ENCODE results near the gene OR2AT4.
"Not testable (repeated sequence)": the region's sequence is repeated elsewhere in the genome, so short reads cannot be mapped to it uniquely, and the experiment has no call there.

Gene OR2AT4

DNA sequence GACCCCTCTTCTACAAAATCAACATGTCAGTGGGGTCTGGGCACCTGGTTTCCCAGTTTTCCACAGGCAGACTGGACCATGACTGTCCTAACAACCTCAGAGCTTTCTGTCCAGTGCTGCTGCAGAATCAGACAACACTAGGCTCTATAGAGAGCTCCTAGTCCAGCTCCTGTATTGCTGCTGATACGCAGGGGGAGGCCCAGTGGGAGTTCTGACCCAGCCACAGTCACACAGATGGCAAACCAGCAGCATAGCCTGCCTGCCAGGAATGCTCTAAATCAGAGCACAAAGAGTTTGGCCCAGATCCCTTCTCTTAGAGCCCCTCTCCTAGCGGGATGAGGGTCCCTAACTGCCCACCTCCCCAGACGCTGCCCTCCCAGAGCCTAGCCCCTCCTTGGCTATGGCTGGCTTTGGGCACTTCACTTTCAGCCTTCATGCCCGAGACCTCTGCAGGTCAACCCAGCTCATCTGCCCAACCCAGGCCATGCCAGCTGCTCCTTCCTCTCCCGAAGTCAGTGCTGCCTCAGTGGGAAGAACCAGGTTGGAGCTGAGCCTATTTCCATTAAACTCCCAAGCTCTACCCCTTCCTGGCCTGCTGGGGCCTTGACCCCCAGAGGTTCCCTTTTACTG is 38.5 kb upstream of the OR2AT4 start:
- H3K4me3 ChIP-seq (ENCODE audit: insufficient read depth, low read depth, low read length, poor library complexity, severe bottlenecking), result no peak overlapping the region
- no peaks in the 10 kb centered on the region for H3K36me3 ChIP-seq (ENCODE audit: control insufficient read depth, insufficient read depth, low read length)
- H3K9me3 ChIP-seq (ENCODE audit: control insufficient read depth, low read length), result no peaks in the 10 kb centered on the region
- H3K27me3 ChIP-seq (replicated peaks; ENCODE audit: control insufficient read depth, insufficient read depth, low read length, poor library complexity, severe bottlenecking), result no peaks in the 10 kb centered on the region
- H3K4me1 ChIP-seq (ENCODE audit: control insufficient read depth, insufficient read depth, low read length, poor library complexity, severe bottlenecking), result no peaks in the 10 kb centered on the region
- no peak overlapping the region for H3K27ac ChIP-seq (ENCODE audit: insufficient read depth, low read length, poor library complexity, severe bottlenecking)
- DNase-seq, result no peak

DNA sequence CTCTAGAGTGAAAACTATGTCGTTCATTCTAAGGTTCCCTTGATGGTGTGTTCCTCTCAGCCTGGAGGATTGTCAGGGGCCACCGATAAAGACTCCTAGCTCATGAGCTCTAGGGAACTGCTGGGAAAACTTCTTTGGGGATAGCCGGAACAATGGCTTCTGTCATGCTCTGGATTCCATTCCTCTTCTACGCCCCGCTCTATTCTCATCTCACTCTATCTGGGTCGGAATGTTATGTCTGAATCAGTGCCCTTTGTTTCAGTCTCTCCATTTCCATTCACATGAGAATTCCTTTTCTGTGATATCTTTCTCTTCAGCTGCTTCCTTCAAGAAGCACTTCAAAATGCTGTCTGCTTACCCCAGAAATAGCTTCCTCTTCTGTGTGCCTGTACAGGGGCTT is 37.3 kb upstream of the OR2AT4 start:
- Histone ChIP-seq H3K36me3 (ENCODE audit: control insufficient read depth, insufficient read depth, low read length) (no peaks in the 10 kb centered on the region), H3K27ac (ENCODE audit: insufficient read depth, low read length, poor library complexity, severe bottlenecking) (no peak overlapping the region), H3K4me1 (ENCODE audit: control insufficient read depth, insufficient read depth, low read length, poor library complexity, severe bottlenecking) (no peaks in the 10 kb centered on the region), H3K4me3 (ENCODE audit: insufficient read depth, low read depth, low read length, poor library complexity, severe bottlenecking) (no peak overlapping the region), H3K9me3 (ENCODE audit: control insufficient read depth, low read length) (no peaks in the 10 kb centered on the region), H3K27me3 (replicated peaks; ENCODE audit: control insufficient read depth, insufficient read depth, low read length, poor library complexity, severe bottlenecking) (no peaks in the 10 kb centered on the region)
- no peak for DNase-seq

DNA sequence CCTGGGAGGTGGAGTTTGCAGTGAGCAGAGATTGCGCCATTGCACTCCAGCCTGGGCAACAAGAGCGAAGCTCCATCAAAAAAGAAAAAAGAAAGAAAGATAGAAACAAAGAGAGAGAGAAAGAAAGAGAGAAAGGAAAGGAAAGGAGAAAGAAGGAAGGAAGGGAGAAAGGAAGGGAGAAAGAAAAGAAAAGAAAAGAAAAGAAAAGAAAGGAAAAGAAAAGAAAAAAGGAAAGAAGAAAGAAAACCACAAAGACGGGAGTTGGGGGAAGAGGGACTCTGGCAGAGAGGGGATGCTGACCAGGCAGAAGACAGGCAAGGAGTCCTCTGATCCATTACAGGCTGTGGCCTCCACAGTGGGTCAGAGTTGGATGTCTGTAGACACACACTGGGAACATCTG is 35.4 kb upstream of the OR2AT4 start:
- Histone ChIP-seq H3K36me3 (ENCODE audit: control insufficient read depth, insufficient read depth, low read length) (no peaks in the 10 kb centered on the region), H3K27me3 (replicated peaks; ENCODE audit: control insufficient read depth, insufficient read depth, low read length, poor library complexity, severe bottlenecking) (no peaks in the 10 kb centered on the region), H3K9me3 (ENCODE audit: control insufficient read depth, low read length) (no peaks in the 10 kb centered on the region), H3K4me1 (ENCODE audit: control insufficient read depth, insufficient read depth, low read length, poor library complexity, severe bottlenecking) (no peaks in the 10 kb centered on the region), H3K27ac (ENCODE audit: insufficient read depth, low read length, poor library complexity, severe bottlenecking) (no peak overlapping the region), H3K4me3 (ENCODE audit: insufficient read depth, low read depth, low read length, poor library complexity, severe bottlenecking) (no peak overlapping the region)
- DNase-seq, result no peak

DNA sequence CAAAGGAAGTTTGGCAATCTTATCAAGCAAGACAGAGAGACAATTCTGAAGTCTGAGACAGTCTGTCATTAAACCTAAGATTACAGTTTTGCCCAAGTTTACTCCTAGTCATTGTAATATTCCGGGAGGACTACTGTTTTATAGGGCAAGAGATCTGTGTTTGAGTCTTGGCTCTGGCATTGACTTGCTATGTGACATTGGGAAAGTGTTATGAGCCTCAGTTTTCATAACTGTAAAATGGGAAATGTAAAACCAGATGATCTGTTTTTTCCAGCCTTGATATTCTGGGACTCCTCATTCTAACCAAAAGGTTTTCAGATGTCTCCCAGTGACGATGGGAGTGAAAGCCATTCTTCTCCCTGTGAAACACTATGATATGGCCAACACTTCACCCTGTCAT is 29.9 kb upstream of the OR2AT4 start:
- no peaks in the 10 kb centered on the region for H3K36me3 ChIP-seq (ENCODE audit: control insufficient read depth, insufficient read depth, low read length)
- DNase-seq, result no peak
- H3K4me3 ChIP-seq (ENCODE audit: insufficient read depth, low read depth, low read length, poor library complexity, severe bottlenecking), result no peak overlapping the region
- no peaks in the 10 kb centered on the region for H3K4me1 ChIP-seq (ENCODE audit: control insufficient read depth, insufficient read depth, low read length, poor library complexity, severe bottlenecking)
- no peaks in the 10 kb centered on the region for H3K9me3 ChIP-seq (ENCODE audit: control insufficient read depth, low read length)
- no peaks in the 10 kb centered on the region for H3K27me3 ChIP-seq (replicated peaks; ENCODE audit: control insufficient read depth, insufficient read depth, low read length, poor library complexity, severe bottlenecking)
- H3K27ac ChIP-seq (ENCODE audit: insufficient read depth, low read length, poor library complexity, severe bottlenecking), result no peak overlapping the region

DNA sequence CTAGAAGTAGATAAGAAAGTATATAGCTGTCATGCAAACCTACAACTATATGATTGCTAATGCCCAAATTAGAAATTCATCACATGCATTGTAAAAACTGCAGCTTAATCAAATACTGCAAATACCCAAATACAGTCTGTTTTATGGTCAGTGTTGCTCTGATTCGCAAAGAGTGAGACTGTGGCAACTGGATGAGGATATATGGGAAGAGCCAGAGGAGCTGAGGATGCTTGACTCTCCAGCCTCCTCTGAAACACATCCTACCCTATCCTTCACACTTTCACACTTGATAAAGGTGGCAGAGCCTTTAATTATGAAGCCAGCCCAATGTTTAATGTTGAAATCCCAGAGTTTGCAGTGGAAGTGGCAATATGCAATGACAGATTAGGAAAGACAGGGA is 21.9 kb upstream of the OR2AT4 start:
- Histone ChIP-seq H3K27me3 (replicated peaks; ENCODE audit: control insufficient read depth, insufficient read depth, low read length, poor library complexity, severe bottlenecking) (no peaks in the 10 kb centered on the region), H3K4me3 (ENCODE audit: insufficient read depth, low read depth, low read length, poor library complexity, severe bottlenecking) (no peak overlapping the region), H3K27ac (ENCODE audit: insufficient read depth, low read length, poor library complexity, severe bottlenecking) (no peak overlapping the region), H3K36me3 (ENCODE audit: control insufficient read depth, insufficient read depth, low read length) (no peaks in the 10 kb centered on the region), H3K9me3 (ENCODE audit: control insufficient read depth, low read length) (no peaks in the 10 kb centered on the region), H3K4me1 (ENCODE audit: control insufficient read depth, insufficient read depth, low read length, poor library complexity, severe bottlenecking) (no peaks in the 10 kb centered on the region)
- no peak for DNase-seq

DNA sequence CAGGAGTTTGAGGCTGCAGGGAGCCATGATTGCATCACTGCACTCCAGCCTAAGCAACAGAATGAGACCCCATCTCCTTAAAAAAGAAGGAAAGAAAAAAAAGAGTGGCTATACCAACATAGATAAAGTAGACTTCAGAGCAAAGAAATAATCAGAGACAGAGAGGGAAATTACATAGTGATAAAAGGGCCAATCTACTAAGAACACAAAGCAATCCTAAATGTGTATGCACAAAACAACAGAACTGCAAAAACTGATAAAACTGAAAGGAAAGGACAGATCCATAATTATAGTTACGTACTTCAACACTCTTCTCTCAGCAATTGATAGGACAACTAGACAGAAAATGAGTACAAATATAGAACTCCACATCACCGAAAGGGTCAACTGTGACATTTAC is 17.8 kb upstream of the OR2AT4 start:
- Histone ChIP-seq H3K9me3 (ENCODE audit: control insufficient read depth, low read length) (no peaks in the 10 kb centered on the region), H3K4me3 (ENCODE audit: insufficient read depth, low read depth, low read length, poor library complexity, severe bottlenecking) (no peak overlapping the region), H3K27me3 (replicated peaks; ENCODE audit: control insufficient read depth, insufficient read depth, low read length, poor library complexity, severe bottlenecking) (no peaks in the 10 kb centered on the region), H3K36me3 (ENCODE audit: control insufficient read depth, insufficient read depth, low read length) (no peaks in the 10 kb centered on the region), H3K4me1 (ENCODE audit: control insufficient read depth, insufficient read depth, low read length, poor library complexity, severe bottlenecking) (no peaks in the 10 kb centered on the region), H3K27ac (ENCODE audit: insufficient read depth, low read length, poor library complexity, severe bottlenecking) (no peak overlapping the region)
- no peak for DNase-seq

DNA sequence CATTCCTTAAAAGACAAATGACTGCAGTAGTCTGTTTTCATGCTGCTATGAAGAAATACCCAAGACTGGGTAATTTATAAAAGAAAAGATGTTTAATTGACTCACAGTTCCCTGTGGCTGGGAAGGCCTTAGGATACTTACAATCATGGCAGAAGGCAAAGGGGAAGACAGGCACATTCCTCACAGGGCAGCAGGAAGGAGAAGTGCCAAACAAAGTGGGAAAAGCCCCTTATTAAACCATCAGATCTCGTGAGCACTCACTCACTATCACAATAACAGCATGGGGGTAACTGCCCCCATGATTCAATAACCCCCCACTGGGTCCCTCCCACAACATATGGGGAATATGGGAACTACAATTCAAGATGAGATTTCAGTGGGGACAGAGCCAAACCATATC is 16.4 kb upstream of the OR2AT4 start:
- H3K4me1 ChIP-seq (ENCODE audit: control insufficient read depth, insufficient read depth, low read length, poor library complexity, severe bottlenecking), result no peaks in the 10 kb centered on the region
- H3K27me3 ChIP-seq (replicated peaks; ENCODE audit: control insufficient read depth, insufficient read depth, low read length, poor library complexity, severe bottlenecking), result no peaks in the 10 kb centered on the region
- no peak overlapping the region for H3K27ac ChIP-seq (ENCODE audit: insufficient read depth, low read length, poor library complexity, severe bottlenecking)
- H3K36me3 ChIP-seq (ENCODE audit: control insufficient read depth, insufficient read depth, low read length), result no peaks in the 10 kb centered on the region
- DNase-seq, result no peak
- no peak overlapping the region for H3K4me3 ChIP-seq (ENCODE audit: insufficient read depth, low read depth, low read length, poor library complexity, severe bottlenecking)
- H3K9me3 ChIP-seq (ENCODE audit: control insufficient read depth, low read length), result no peaks in the 10 kb centered on the region

DNA sequence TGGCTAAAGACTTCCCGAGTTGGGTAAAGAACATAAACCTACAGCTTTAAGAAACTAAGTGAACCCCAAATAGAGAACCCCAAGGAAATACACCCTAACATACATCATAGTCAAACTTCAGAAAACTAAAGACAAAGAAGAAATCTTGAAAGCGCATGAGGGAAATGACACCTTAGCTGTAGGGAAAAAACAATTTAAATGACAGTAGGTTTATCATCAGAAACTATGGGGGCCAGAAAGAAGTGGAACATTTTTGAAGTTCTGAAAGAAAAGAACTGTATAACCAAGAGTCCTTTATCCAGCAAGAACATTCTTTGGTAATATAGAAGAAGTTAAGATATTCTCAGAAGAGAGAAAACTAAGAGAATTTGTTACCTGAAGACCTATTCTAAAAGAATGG is 15.5 kb upstream of the OR2AT4 start:
- no peaks in the 10 kb centered on the region for H3K9me3 ChIP-seq (ENCODE audit: control insufficient read depth, low read length)
- no peak overlapping the region for H3K27ac ChIP-seq (ENCODE audit: insufficient read depth, low read length, poor library complexity, severe bottlenecking)
- H3K4me3 ChIP-seq (ENCODE audit: insufficient read depth, low read depth, low read length, poor library complexity, severe bottlenecking), result no peak overlapping the region
- DNase-seq, result no peak
- no peaks in the 10 kb centered on the region for H3K27me3 ChIP-seq (replicated peaks; ENCODE audit: control insufficient read depth, insufficient read depth, low read length, poor library complexity, severe bottlenecking)
- no peaks in the 10 kb centered on the region for H3K4me1 ChIP-seq (ENCODE audit: control insufficient read depth, insufficient read depth, low read length, poor library complexity, severe bottlenecking)
- H3K36me3 ChIP-seq (ENCODE audit: control insufficient read depth, insufficient read depth, low read length), result no peaks in the 10 kb centered on the region

DNA sequence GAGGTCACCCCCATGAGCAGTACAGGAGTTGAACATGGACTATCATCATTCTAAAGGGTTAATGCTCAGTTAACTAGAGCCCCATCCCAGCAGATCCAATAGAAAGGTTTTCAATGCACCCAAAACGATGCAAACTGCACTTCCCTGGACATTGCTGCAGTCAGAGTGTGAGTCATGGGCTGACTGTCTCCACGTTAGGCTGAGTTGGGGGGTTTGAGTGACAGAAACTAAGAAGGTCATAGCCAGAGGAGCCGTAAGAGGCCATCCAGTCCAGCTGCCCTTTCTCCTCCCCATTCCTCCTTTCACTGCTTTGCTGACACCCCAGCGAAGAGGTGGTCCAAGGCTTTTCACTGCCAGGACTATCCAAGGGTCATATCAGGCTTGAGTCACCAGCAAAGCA is 10.5 kb upstream of the OR2AT4 start:
- H3K4me1 ChIP-seq (ENCODE audit: control insufficient read depth, insufficient read depth, low read length, poor library complexity, severe bottlenecking), result no peaks in the 10 kb centered on the region
- DNase-seq, result no peak
- no peak overlapping the region for H3K4me3 ChIP-seq (ENCODE audit: insufficient read depth, low read depth, low read length, poor library complexity, severe bottlenecking)
- no peaks in the 10 kb centered on the region for H3K36me3 ChIP-seq (ENCODE audit: control insufficient read depth, insufficient read depth, low read length)
- no peaks in the 10 kb centered on the region for H3K27me3 ChIP-seq (replicated peaks; ENCODE audit: control insufficient read depth, insufficient read depth, low read length, poor library complexity, severe bottlenecking)
- no peaks in the 10 kb centered on the region for H3K9me3 ChIP-seq (ENCODE audit: control insufficient read depth, low read length)
- no peak overlapping the region for H3K27ac ChIP-seq (ENCODE audit: insufficient read depth, low read length, poor library complexity, severe bottlenecking)

DNA sequence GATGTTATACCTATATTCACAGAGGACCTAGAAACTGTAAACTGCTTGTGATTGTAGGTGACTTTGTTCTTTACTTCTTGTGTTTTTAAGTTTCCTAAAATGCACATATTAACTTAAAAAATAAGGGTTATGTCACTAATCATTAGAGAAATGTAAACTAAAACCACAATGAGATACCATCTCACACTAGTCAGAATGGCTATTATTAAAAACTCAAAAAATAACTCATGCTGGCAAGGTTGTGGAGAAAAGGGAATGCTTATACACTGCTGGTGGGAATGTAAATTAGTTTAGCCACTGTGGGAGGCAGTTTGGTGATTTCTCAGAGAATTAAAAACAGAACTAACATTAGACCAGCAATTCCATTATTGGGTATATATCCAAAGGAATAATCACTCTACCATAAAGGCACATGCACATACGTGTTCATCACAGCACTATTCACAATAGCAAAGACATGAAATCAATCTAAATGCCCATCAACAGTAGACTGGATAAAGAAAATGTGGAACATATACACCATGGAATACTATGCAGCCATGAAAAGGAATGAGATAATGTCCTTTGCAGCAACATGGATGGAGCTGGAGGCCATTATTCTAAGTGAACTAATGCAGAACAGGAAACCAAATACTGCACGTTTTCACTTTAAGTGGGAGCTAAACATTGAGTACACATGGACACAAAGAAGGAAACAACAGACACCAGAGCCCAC is 9.4 kb upstream of the OR2AT4 start:
- not testable (repeated sequence) for DNase-seq; H3K9me3 ChIP-seq (ENCODE audit: control insufficient read depth, low read length); H3K4me3 ChIP-seq (ENCODE audit: insufficient read depth, low read depth, low read length, poor library complexity, severe bottlenecking); H3K36me3 ChIP-seq (ENCODE audit: control insufficient read depth, insufficient read depth, low read length); H3K4me1 ChIP-seq (ENCODE audit: control insufficient read depth, insufficient read depth, low read length, poor library complexity, severe bottlenecking); H3K27ac ChIP-seq (ENCODE audit: insufficient read depth, low read length, poor library complexity, severe bottlenecking); H3K27me3 ChIP-seq (replicated peaks; ENCODE audit: control insufficient read depth, insufficient read depth, low read length, poor library complexity, severe bottlenecking)
